Activated CD8-positive, alpha-beta memory T cell treated with anti-CD3 and anti-CD28 coated beads, Interleukin-2, amount 50 U/mL, for 1 hour (primary cell): ENCODE results near the gene UNC5C.

Experiments
- DNase-seq: peaks from one replicate; pipeline ENCODE4 v3.0.0-alpha.2; 2020; ENCODE audit errors: extremely low read depth

UNC5C gene

DNA sequence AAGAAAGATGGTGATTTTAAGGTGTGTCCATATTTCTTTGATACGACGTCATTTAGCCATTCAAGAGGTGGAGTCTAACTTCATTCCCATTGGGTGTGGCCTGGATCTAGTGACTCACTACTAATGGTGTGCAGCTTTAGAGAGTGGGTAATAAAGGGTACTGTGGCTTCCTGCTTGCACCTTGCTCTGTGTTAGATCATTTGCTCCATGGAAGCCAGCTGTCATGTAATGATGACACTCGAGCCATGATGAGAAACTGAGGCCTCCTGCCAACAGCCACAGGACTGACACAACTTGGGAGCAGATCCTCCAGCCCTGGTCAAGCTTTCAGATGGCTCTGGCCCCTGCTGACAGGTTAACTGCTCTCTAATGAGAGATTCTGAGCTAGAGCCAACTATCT is 82.0 kb downstream of the UNC5C start:
- no peak for DNase-seq

DNA sequence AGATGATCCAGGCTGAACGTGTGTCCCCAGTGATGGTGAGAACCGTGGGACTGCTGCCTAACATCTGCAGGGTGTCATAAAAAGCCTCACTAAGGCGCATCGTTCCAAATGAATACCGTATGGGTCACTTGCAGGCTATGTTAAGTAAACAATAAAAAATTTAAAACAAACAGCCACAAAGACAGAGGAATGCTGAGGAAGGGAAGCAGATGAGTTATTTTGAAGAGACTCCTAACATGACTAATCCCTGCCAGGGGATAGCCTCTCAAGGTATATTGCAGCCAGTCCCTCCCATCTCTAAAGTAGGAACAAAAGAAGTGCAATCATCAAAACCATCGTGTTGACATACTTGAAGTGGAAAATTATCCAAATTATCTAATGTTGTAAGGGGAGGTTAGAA is 83.8 kb downstream of the UNC5C start:
- DNase-seq = no peak

DNA sequence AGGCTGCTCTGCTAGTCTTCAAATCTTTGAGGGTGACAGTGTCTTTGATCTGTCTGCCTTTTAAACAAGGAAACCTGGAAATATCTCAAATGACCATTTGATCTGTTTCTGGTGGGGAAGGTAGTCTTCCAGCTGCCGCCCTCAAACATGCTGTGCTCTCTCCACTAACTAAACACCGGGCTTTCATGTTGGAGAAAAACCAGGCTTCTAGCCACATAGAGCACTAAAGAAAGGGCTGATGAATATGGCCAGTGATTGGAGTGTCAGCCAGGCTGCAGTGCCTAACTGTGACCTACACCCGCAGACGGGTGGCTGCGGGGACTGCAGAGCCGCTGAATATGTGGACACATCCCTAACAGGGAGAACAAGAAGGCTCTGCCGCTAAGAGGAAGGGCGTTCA is 85.9 kb downstream of the UNC5C start:
- DNase-seq = no peak

DNA sequence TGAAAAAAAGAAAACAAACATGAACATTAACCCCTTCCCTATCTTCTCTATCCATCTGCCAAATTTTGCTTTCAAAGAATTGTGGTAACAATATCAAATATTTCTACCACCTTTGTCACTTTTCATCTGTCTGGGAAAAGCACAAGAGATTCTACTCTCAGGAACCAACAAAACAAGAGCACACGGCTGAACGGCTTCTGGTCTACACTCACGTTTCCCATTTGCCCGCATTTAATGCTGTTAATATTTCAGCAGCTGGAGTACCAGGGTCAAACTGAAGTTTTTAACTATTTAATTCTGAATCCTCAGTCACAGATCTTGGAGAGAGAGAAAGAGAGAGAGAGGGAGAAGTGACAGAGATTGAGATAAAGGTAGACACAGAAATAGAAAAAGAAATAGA is 91.4 kb downstream of the UNC5C start:
- DNase-seq = no peak

DNA sequence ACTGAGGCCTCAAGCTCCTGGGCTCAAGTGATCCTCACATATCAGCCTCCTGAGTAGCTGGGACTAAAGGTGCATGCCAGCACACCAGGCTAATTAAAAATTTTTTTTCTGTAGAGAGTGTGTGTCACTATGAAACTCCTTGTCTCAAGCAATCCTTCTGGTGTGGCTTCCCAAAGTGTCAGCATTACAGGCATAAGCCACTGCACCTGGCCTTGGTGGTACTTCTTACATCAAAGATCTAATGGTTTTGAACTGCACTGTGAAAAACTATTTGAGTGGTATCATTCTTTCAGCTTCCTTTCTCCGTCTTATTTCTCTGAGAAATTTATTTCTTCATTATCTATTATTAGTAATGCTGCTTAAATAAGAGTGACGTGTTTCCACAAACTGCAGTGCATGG is 98.5 kb downstream of the UNC5C start:
- DNase-seq = no peak

DNA sequence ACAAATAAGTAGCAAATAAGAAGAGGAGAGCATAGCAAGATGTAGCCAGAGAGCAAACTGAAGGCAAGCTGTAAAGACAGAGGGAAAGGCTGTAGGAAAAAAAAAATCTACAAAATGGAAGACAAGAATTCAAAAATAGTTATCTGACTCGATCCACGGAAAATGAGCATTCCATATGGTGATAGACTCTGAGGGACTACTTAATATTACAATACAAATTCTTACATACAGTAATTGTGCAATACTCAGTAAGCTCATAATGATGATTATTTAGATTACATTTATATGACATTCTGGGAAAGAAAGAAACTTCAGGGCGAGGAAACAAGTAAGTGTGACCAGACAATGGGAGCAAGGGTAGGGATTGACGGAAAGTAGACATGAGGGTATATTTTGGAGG is 102.6 kb downstream of the UNC5C start:
- no peak for DNase-seq

DNA sequence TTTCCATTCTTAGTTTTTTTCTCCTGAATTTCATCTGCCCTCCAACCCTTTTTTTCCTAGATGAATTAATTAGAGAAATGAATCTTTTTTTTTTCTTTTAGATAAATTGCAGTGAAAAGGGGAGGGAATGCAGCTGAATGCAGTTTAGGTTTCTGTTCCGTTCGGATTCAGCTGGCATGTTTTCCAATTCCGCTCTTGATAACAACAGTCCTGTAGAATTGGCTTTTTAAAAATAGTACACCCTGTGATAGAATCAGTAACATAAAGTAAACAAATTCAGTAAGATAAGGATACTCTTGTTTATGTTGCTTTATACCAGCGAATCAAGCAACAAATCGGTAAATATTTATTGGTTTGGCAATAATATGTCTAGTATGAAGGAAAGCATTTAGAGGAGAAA is 103.5 kb downstream of the UNC5C start:
- no peak for DNase-seq

DNA sequence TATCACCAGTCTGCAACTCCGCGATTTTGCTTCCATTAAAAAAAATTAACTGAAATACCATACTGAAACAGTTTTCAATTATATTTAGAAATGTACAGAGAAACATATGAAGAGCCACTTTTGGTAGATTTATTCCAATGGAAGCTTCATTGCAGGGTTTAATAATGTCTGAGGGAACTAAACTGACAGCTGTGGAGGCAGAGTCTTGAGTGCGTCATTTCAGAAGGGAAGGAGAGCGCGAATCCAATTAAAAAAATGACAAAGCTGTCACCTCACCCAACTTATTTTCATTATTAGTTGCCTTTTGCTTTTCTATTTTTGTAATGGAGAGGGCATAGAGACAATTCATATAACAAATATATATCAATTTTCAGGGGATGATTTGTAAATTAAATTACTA is 104.0 kb downstream of the UNC5C start:
- DNase-seq = no peak

DNA sequence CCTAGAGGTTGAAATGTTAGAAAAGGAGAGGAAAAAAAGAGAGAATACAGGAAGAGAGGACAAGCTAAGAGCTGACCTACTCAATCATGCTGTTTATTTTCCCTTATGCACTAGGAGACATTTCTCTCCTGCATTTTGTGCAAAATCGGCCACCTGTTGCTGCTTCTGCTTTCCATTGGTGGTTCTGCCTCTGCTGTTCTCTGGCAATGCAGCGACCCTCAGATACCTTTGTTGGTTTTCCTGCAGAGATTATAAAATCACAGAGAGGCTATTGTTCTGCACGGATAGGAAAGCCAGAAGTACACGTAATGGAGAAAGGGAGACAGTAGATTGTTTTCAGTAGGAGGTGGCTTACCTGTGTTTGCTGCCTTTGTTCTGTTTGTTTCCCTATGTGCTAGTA is 108.9 kb downstream of the UNC5C start:
- DNase-seq = no peak

DNA sequence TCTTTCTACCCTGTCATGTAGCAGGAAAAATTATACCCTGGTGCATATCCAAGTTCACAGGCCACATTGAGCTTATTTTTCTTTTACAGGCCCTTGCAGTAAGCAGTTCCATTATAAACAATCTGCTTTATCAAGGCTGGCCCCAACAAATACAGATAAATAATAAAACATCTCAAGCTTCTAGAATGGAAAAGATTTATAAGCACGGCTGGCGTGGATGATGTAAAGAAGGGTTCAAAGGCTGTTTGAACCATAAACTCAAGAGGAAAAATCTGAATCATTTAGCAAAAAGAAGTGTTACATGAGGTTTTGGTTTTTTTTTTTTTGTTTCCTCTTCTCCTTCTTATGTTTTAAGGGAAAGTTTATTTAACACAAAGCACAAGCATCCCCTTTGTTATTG is 109.7 kb downstream of the UNC5C start:
- DNase-seq = no peak

DNA sequence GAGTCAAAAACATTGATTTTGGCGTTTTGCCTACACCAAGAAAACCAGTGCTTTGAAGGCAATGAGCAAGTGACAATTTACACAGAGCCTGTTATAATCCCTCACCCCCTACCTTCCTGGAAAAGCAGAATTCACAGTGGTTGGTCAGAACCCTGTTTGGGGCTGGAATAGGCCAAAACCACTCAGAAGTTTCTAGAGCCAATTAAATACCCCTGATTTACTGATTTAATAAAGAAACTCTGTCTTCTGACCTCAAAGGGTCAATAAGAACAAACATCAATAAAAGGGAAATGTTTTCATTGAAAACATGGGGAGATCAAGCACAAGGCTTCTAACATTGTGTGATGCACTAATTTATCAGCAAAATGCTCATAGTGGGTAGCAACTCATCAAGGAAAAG is 116.3 kb downstream of the UNC5C start:
- DNase-seq = no peak

DNA sequence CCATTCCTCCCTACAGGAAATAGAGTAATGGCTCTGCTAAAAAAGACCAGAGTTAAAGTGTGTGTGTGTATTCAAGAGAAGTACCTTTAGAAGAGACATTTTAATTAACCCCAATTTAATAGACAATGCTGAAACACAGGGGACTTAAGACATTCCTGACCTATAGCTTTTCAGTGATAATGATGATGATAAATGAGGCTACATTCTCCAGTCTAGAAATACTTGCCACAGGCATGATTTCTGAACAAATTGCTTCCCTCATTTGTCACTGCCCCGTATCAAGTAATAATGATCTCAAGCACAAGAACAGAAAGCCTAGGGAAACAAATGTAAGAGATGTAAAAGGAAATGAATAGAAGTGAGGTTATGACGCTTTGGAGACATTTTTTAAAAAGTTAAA is 117.1 kb downstream of the UNC5C start:
- no peak for DNase-seq

DNA sequence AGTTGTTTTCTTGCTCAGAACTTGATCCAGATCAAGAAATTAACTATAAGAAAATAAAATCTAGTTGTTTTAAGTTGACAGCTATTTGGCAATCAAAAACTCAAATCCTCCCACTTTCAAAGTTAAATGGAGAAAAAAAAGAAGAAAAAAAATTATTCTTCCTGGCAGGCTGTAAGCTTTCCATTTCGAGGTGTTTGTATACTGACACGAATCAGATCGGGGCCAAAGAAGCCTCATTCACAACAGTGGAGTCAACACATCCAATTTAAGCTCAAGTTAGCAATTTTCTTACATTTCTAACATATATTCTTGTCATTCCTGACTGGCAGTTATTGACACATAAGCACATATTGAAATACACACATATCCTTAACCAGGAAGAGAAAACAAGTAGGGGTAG is 119.4 kb downstream of the UNC5C start:
- DNase-seq = no peak

DNA sequence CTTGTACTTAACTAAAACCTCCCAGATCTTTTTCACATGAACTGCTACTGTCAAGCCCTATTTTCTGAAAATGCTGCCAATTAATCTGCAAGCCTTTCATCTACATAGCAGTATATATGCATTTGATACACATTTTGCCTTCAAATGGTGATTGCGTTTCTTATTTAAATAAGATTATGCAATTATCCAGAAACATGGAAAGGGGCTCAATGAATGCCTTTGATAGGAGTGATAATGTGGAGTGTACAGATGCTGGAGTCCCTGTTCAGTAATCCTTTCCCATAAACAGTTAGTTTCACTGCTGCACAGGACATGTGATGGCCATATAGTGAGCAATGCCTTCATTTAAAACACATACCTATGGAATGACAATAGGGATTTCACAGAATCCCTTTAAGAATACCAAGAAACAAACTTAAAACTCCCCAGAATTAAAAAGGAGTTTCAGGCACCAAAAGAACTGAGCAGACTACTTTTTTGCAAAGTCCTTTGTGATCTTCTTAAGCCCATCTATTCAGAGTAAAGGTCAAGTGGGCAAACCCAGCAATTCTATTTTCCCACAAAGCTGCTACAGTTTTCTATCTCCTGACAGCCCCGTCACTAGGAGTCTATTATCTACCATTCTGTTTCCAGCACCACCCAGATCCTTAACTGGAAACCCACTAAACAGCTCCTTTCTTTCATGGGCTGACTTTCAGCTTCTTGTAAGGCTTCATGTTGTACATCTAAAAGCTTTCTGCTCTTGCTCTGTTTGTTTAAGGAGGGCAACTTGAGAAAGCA is 120.3 kb downstream of the UNC5C start:
- DNase-seq = no peak

DNA sequence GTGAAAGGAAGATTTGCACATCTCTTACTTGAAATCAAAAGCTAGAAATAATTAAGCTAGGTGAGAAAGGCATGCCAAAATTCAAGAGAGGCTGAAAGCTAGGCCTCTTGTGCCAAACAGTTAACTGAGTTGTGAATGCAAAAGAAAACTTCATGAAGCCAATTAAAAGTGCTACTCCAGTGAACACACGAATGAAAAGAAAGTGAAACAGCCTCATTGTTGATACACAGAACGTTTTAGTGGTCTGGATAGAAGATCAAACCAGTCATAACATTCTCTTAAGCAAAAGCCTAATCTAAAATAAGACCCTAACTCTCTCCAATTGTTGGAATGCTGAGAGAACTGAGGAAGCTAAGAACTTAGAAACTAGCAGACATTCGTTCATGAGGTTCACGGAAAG is 122.3 kb downstream of the UNC5C start:
- no peak for DNase-seq

DNA sequence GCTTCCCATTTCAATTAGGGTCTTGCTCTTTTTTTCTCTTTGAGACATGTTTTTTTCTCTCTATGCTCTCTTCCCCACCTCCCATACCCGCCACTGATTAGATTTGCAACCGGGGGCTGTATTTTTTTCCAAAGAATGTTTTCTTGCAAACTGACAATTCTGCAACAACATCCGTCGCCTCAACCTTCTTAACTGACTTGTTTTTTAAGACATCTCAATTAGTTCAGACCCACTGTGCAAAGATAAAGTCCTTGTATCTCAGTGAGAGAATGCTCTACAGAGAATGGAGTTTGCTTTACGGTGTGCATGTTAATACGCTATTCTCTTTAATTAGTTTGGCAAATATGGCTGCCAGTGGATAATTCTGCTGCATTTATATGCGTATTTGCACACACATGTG is 126.3 kb downstream of the UNC5C start:
- no peak for DNase-seq

DNA sequence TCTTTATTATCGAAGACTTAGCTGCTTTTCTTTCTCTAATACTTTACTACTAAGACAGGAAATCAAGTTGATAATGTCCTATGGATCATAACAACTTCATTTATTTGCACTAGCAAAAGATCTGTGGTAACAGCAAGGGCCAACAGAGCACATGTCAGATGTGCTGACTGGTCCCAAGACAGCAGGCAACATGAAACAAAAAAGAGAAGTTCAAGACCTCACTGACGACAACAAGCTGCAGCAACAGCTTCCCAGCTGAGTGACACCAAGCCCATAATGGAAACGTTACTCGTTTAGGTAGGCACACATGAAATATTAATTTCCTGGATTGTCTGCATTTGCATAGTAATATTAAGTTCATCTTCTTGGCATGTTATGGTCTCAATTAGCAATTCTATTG is 126.9 kb downstream of the UNC5C start:
- no peak for DNase-seq

DNA sequence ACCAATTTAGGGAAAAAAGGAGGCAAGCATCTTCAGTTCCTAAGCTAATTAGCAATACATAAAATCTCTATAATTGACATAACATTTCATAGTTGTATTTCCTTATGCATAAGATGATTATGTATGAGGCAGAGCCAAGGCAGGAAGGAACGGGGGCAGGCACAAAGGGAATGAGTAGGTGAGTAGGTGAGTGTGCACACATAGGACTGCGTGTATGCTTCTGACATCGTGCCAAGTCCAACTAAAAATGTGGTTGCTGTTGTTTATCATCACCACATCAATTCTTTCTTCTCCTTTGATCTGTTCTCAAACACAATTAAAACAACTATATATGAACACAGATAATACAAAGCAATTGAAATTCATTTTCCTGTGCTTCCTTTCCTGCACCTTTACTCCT is 131.2 kb downstream of the UNC5C start:
- DNase-seq = no peak

DNA sequence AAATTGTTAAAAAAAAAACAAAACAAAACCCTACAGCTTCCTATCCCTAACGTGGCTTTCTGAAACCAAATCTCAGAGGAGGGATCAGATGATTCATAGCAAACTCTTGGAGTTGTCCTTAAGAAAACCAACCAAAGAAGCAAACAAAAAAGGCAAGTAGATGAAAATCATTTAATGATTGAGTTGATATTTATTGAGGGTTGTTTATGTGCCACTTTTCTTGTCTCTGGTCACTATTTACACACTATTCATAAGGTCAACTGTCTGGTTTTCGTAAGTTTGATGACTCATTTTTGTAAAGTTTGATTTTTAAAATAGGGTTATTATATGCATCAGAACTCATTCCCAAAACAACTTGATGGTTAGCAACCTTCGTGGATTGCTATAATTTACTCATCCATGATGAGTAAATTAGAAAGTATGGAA is 133.4 kb downstream of the UNC5C start:
- no peak for DNase-seq

DNA sequence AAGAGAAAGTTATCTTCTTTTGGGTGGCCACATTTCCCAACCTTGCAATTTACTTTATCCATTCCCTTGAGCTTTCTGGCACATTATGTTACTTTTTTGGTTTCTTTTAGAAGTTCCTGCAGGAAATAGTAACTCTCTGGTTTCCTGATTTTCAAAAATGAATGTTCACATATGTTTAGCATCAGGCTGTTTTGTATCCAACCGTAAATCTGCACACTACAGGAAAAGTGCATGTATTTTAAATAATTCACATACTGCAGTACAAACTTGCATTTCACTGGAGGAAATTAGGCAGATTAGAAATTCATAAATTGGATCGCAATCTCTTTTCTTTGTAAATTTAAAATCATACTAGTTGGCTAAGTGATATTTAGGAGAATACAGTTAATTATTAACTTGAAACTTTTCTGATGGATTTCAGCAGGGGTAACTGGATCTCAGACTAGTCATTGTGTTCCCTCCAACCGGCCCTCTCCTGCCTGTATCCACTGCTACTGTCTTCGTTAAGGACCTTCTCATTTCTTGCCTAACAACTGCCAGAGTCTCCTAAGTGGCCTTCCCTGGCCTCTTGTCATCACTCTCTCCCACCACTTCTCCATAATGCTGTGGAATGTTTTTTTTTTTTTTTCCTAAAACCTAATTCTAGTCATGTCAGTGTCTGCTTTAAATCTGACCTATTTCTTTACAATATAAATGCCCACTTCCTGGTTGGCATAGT is 137.2 kb downstream of the UNC5C start:
- DNase-seq = no peak

DNA sequence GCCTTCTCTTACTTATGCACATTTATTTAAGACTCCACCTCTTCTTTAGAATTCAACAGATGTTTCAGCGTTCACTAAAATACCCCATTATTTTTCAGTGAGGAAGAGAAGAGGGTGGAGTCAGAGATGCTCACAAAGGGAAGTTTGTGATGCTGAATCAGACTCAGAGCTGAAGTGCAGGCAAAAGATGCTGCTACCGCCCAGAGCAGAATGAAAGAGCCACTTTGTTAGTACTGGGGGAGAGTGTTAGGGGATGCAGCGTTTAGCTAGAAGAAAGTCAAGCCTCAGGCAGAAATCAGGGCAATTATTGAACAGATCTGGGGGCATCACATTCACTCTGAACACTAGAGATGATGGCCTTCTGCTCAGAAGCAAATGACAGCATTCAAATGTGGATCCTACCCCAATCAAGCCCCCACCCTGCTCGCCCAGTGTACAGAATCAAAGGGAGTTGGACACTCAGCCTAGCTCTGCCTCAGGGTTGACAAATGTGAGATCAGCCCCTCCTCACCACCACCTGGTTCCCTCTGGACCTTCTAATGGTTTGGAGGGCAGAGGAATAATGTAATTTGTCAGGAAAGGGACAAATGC is 138.3 kb downstream of the UNC5C start:
- no peak for DNase-seq

DNA sequence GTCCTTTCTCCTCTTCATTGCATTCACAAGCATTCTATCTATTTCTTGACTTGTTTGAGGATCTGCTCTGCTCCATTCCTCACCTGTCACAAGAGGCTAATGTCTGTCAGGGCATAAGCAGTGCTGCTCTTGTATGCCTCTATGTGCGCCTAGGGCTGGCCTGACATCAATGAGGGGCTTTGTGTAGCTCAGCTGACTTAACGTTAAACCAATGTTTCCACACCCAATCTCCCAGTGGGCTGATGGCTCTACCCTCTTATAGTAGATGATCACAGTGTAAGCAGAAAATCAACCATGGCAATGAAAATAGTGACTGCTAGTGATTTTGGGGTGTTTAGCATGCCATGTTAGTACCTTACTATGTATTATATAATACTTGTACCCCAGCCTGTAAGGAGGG is 139.0 kb downstream of the UNC5C start:
- no peak for DNase-seq

DNA sequence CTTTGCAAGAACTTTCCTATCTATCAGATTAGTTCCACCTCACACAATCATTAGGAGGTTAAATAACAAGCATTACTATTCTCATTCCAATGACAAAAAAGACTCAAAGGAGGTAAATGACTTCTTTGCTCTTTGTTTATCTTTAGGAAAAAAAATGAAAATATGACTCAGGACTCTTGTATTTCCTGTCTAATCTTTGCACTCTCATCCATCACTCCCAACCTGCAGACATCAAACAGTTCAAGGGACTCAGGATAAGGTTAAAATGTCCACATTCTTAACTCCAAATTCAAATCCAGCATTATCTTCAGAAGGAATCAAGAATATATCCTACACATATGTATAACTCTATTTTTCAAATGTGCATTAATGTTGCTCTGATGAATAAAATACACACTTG is 139.6 kb downstream of the UNC5C start:
- no peak for DNase-seq
